ENCODE data around the gene LPP.

Gene LPP

DNA sequence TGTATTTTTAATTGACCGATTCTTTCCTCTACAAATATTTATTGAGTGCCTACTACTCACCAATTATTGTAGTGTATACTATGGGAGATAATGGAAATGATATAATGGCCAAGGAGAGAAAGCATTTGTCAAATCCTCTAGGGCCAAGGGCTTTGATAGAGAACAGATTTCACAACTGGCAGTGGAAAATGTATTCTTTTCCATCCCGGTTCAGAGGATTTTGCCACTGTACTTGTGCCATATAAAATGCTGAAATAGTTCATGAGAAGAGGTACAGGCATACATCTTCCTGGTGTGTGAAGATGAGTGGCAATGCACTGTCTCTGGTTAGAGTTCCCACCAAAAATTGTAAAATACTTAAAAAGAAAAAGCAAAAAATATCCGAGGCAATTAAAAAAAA lies 566.3 kb downstream of the LPP start:
- no peak overlapping the region for H3K56ac ChIP-seq (ENCODE audit: low read length)
- H4K8ac ChIP-seq (ENCODE audit: low read depth, low read length): no peak overlapping the region
- H3K4me1 ChIP-seq (ENCODE audit: control insufficient read depth, low read depth, low read length): no peaks in the 10 kb centered on the region
- H2BK120ac ChIP-seq (ENCODE audit: low read depth, low read length): no peak overlapping the region
- H3K23ac ChIP-seq (ENCODE audit: low read length): no peak overlapping the region
- H2BK15ac ChIP-seq (replicated peaks; ENCODE audit: low read depth): no peak overlapping the region
- no peak for DNase-seq
- H3K4ac ChIP-seq (ENCODE audit: low read depth, low read length): no peak overlapping the region
- no peak overlapping the region for H3K27ac ChIP-seq (ENCODE audit: low read depth, low read length)
- H3K18ac ChIP-seq (ENCODE audit: low read length): no peak overlapping the region
- no peak overlapping the region for H3K4me2 ChIP-seq (ENCODE audit: low read length)
- no peak overlapping the region for H4K5ac ChIP-seq (ENCODE audit: low read length)
- H3K4me3 ChIP-seq (ENCODE audit: low read length): no peak overlapping the region
- H3K79me2 ChIP-seq (ENCODE audit: control insufficient read depth, insufficient read depth, low read length): no peaks in the 10 kb centered on the region
- WGBS (ENCODE audit: extremely low coverage, insufficient coverage, low lambda C conversion rate): no CpG with 5 or more reads among the region's 3 CpGs
- no peaks in the 10 kb centered on the region for H3K27me3 ChIP-seq (ENCODE audit: insufficient read depth, low read length, poor library complexity)
- no peak overlapping the region for H3K9ac ChIP-seq (ENCODE audit: low read length)
- H2AK5ac ChIP-seq (ENCODE audit: low read length): no peak overlapping the region
- H3K79me1 ChIP-seq (ENCODE audit: low read length): no peaks in the 10 kb centered on the region
- no peak overlapping the region for H2BK5ac ChIP-seq (ENCODE audit: low read length)
- no peaks in the 10 kb centered on the region for H3K36me3 ChIP-seq (ENCODE audit: control insufficient read depth, insufficient read depth, low read length)

DNA sequence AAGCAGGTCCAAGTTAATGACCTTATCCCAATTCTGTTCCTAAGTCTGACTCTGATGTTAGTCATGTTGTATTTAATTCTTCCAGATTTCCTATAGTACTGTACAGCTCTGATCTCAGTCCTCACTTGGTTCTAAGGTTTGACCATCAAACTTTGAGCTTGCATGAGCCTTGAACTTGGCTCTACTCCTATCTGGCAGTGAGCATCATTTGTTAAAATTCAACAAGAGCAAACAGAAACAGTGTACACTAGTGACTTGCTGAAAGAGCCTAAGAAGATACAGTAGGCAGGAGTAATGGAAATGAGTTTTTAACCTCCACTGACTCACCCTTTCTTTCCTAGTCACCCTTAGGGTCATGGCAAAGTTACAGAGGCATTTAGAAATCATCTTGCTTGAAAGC lies 566.7 kb downstream of the LPP start:
- H3K27me3 ChIP-seq (ENCODE audit: insufficient read depth, low read length, poor library complexity): no peaks in the 10 kb centered on the region
- H2BK5ac ChIP-seq (ENCODE audit: low read length): no peak overlapping the region
- DNase-seq: no peak
- H3K79me1 ChIP-seq (ENCODE audit: low read length): no peaks in the 10 kb centered on the region
- no peak overlapping the region for H2AK5ac ChIP-seq (ENCODE audit: low read length)
- H3K4me3 ChIP-seq (ENCODE audit: low read length): no peak overlapping the region
- no peaks in the 10 kb centered on the region for H3K79me2 ChIP-seq (ENCODE audit: control insufficient read depth, insufficient read depth, low read length)
- H4K8ac ChIP-seq (ENCODE audit: low read depth, low read length): no peak overlapping the region
- no peak overlapping the region for H3K9ac ChIP-seq (ENCODE audit: low read length)
- no peak overlapping the region for H3K27ac ChIP-seq (ENCODE audit: low read depth, low read length)
- H3K56ac ChIP-seq (ENCODE audit: low read length): no peak overlapping the region
- H4K5ac ChIP-seq (ENCODE audit: low read length): no peak overlapping the region
- H3K4me1 ChIP-seq (ENCODE audit: control insufficient read depth, low read depth, low read length): no peaks in the 10 kb centered on the region
- H3K4me2 ChIP-seq (ENCODE audit: low read length): no peak overlapping the region
- no peak overlapping the region for H2BK15ac ChIP-seq (replicated peaks; ENCODE audit: low read depth)
- no peaks in the 10 kb centered on the region for H3K36me3 ChIP-seq (ENCODE audit: control insufficient read depth, insufficient read depth, low read length)
- no peak overlapping the region for H2BK120ac ChIP-seq (ENCODE audit: low read depth, low read length)
- H3K18ac ChIP-seq (ENCODE audit: low read length): no peak overlapping the region
- H3K4ac ChIP-seq (ENCODE audit: low read depth, low read length): no peak overlapping the region
- no peak overlapping the region for H3K23ac ChIP-seq (ENCODE audit: low read length)

DNA sequence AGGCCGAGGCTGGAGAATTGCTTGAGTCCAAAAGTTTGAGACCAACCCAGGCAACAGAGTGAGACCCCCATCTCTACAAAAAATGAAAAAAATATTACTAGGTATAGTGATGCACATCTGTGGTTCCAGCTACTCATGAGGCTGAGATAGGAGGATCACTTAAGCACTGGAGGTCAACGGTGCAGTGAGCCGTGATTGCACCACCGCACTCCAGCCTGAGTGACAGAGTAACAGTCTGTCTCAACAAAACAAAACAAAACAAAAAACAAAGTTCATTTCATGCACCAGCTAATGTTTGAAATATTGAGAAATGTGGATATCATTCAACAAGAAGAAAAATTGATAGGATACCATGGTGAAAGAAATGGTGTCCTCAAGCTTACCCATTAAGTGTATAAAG lies 567.4 kb downstream of the LPP start:
- no peak overlapping the region for H3K27ac ChIP-seq (ENCODE audit: low read depth, low read length)
- no peak overlapping the region for H3K4ac ChIP-seq (ENCODE audit: low read depth, low read length)
- no peak overlapping the region for H2AK5ac ChIP-seq (ENCODE audit: low read length)
- WGBS (ENCODE audit: extremely low coverage, insufficient coverage, low lambda C conversion rate): no CpG with 5 or more reads among the region's 4 CpGs
- H3K79me1 ChIP-seq (ENCODE audit: low read length): no peaks in the 10 kb centered on the region
- no peaks in the 10 kb centered on the region for H3K27me3 ChIP-seq (ENCODE audit: insufficient read depth, low read length, poor library complexity)
- no peaks in the 10 kb centered on the region for H3K36me3 ChIP-seq (ENCODE audit: control insufficient read depth, insufficient read depth, low read length)
- H3K23ac ChIP-seq (ENCODE audit: low read length): no peak overlapping the region
- no peak overlapping the region for H4K5ac ChIP-seq (ENCODE audit: low read length)
- H3K56ac ChIP-seq (ENCODE audit: low read length): no peak overlapping the region
- no peak overlapping the region for H3K4me3 ChIP-seq (ENCODE audit: low read length)
- H2BK5ac ChIP-seq (ENCODE audit: low read length): no peak overlapping the region
- no peak overlapping the region for H3K9ac ChIP-seq (ENCODE audit: low read length)
- H3K18ac ChIP-seq (ENCODE audit: low read length): no peak overlapping the region
- no peak overlapping the region for H3K4me2 ChIP-seq (ENCODE audit: low read length)
- H3K79me2 ChIP-seq (ENCODE audit: control insufficient read depth, insufficient read depth, low read length): no peaks in the 10 kb centered on the region
- no peak overlapping the region for H4K8ac ChIP-seq (ENCODE audit: low read depth, low read length)
- H2BK15ac ChIP-seq (replicated peaks; ENCODE audit: low read depth): no peak overlapping the region
- no peaks in the 10 kb centered on the region for H3K4me1 ChIP-seq (ENCODE audit: control insufficient read depth, low read depth, low read length)
- DNase-seq: no peak
- no peak overlapping the region for H2BK120ac ChIP-seq (ENCODE audit: low read depth, low read length)

DNA sequence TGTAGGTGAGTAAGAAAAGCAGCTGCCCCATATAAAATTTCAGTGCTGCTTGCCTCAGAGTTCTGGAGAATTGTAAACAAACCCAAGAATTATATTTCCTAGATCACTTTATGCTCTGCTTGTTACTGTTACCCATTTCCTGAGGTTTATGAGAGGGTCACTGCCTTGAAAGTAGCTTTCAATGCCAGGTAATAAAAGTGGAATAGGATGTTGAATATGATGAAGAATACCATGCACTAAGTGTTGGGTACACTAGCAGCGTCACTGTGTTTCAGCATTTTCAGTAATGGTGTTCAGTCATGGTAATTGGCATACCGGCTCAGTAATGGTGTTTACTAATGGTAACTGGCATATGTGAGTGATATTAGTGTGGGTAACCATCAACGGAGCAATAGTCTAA lies 568.0 kb downstream of the LPP start:
- Histone ChIP-seq H4K5ac (ENCODE audit: low read length) (no peak overlapping the region), H2BK5ac (ENCODE audit: low read length) (no peak overlapping the region), H3K18ac (ENCODE audit: low read length) (no peak overlapping the region), H2BK15ac (replicated peaks; ENCODE audit: low read depth) (no peak overlapping the region), H3K4me1 (ENCODE audit: control insufficient read depth, low read depth, low read length) (no peaks in the 10 kb centered on the region), H2BK120ac (ENCODE audit: low read depth, low read length) (no peak overlapping the region), H4K8ac (ENCODE audit: low read depth, low read length) (no peak overlapping the region), H3K56ac (ENCODE audit: low read length) (no peak overlapping the region), H3K27ac (ENCODE audit: low read depth, low read length) (no peak overlapping the region), H3K79me2 (ENCODE audit: control insufficient read depth, insufficient read depth, low read length) (no peaks in the 10 kb centered on the region), H2AK5ac (ENCODE audit: low read length) (no peak overlapping the region), H3K36me3 (ENCODE audit: control insufficient read depth, insufficient read depth, low read length) (no peaks in the 10 kb centered on the region), H3K27me3 (ENCODE audit: insufficient read depth, low read length, poor library complexity) (no peaks in the 10 kb centered on the region), H3K9ac (ENCODE audit: low read length) (no peak overlapping the region), H3K4me2 (ENCODE audit: low read length) (no peak overlapping the region), H3K23ac (ENCODE audit: low read length) (no peak overlapping the region), H3K79me1 (ENCODE audit: low read length) (no peaks in the 10 kb centered on the region), H3K4ac (ENCODE audit: low read depth, low read length) (no peak overlapping the region), H3K4me3 (ENCODE audit: low read length) (no peak overlapping the region)
- no peak for DNase-seq
- WGBS (ENCODE audit: extremely low coverage, insufficient coverage, low lambda C conversion rate): no CpG with 5 or more reads among the region's 3 CpGs

DNA sequence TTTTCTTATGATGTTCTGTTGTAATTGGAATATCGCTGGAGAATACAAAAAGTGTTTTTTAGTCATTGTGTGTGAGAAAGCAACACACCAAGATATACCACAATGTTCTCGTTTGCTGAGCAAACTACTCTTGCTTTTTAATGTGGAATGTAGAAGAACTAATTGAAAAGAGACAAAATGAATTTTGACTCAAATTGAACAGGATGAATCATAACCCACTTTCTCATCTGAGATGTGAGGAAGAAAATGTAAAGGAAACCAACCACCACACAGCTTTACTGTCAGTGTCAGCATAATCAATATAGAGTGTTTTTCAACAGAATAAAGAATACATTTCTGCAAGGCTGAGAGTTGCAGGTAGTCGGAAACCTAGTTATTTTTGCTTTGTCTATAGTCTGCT lies 569.0 kb downstream of the LPP start:
- Histone ChIP-seq H3K4me3 (ENCODE audit: low read length) (no peak overlapping the region), H3K4me1 (ENCODE audit: control insufficient read depth, low read depth, low read length) (no peaks in the 10 kb centered on the region), H4K5ac (ENCODE audit: low read length) (no peak overlapping the region), H2BK120ac (ENCODE audit: low read depth, low read length) (no peak overlapping the region), H2BK5ac (ENCODE audit: low read length) (no peak overlapping the region), H4K8ac (ENCODE audit: low read depth, low read length) (no peak overlapping the region), H3K36me3 (ENCODE audit: control insufficient read depth, insufficient read depth, low read length) (no peaks in the 10 kb centered on the region), H3K27ac (ENCODE audit: low read depth, low read length) (no peak overlapping the region), H3K27me3 (ENCODE audit: insufficient read depth, low read length, poor library complexity) (no peaks in the 10 kb centered on the region), H3K4me2 (ENCODE audit: low read length) (no peak overlapping the region), H3K23ac (ENCODE audit: low read length) (no peak overlapping the region), H3K56ac (ENCODE audit: low read length) (no peak overlapping the region), H3K9ac (ENCODE audit: low read length) (no peak overlapping the region), H3K18ac (ENCODE audit: low read length) (no peak overlapping the region), H2BK15ac (replicated peaks; ENCODE audit: low read depth) (no peak overlapping the region), H3K79me2 (ENCODE audit: control insufficient read depth, insufficient read depth, low read length) (no peaks in the 10 kb centered on the region), H2AK5ac (ENCODE audit: low read length) (no peak overlapping the region), H3K79me1 (ENCODE audit: low read length) (no peaks in the 10 kb centered on the region), H3K4ac (ENCODE audit: low read depth, low read length) (no peak overlapping the region)
- no peak for DNase-seq
- WGBS (ENCODE audit: extremely low coverage, insufficient coverage, low lambda C conversion rate): no CpG with 5 or more reads among the region's 3 CpGs

DNA sequence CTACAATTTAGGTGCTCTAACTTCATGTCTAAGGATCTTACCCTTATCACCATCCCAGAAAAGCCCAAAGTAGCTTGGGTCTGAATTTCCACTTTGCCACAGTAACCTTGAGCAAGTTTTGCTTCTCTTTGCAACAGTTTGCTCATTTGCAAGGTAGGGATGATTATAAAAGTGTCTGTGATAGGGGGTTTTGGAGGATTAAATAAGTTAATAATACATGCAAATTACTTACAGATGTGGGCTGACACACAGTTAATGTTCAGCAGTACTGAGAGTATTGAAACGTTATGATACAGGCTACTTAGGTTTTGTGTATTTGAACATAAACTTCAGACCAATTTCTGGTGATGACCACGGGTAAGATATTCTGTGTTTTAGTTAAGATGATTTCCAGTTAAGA lies 573.1 kb downstream of the LPP start:
- Histone ChIP-seq H3K79me1 (ENCODE audit: low read length) (no peaks in the 10 kb centered on the region), H3K79me2 (ENCODE audit: control insufficient read depth, insufficient read depth, low read length) (no peaks in the 10 kb centered on the region), H3K4ac (ENCODE audit: low read depth, low read length) (no peak overlapping the region), H3K36me3 (ENCODE audit: control insufficient read depth, insufficient read depth, low read length) (no peaks in the 10 kb centered on the region), H2AK5ac (ENCODE audit: low read length) (no peak overlapping the region), H4K5ac (ENCODE audit: low read length) (no peak overlapping the region), H3K18ac (ENCODE audit: low read length) (no peak overlapping the region), H2BK15ac (replicated peaks; ENCODE audit: low read depth) (no peak overlapping the region), H2BK5ac (ENCODE audit: low read length) (no peak overlapping the region), H3K23ac (ENCODE audit: low read length) (no peak overlapping the region), H3K4me1 (ENCODE audit: control insufficient read depth, low read depth, low read length) (no peaks in the 10 kb centered on the region), H3K4me3 (ENCODE audit: low read length) (no peak overlapping the region), H3K27me3 (ENCODE audit: insufficient read depth, low read length, poor library complexity) (no peaks in the 10 kb centered on the region), H3K9ac (ENCODE audit: low read length) (no peak overlapping the region), H4K8ac (ENCODE audit: low read depth, low read length) (no peak overlapping the region), H3K4me2 (ENCODE audit: low read length) (no peak overlapping the region), H3K56ac (ENCODE audit: low read length) (no peak overlapping the region), H3K27ac (ENCODE audit: low read depth, low read length) (no peak overlapping the region), H2BK120ac (ENCODE audit: low read depth, low read length) (no peak overlapping the region)
- WGBS (ENCODE audit: extremely low coverage, insufficient coverage, low lambda C conversion rate): no CpG with 5 or more reads among the region's 2 CpGs
- no peak for DNase-seq
